Keratinocyte (primary cell): ENCODE results near the gene KCNMA1. TPM values are rescaled to one million over a fixed set of nuclear protein-coding genes. Genes with fewer than 3 reads are reported as not detected.

Source experiments
- DNase-seq: peaks from one replicate; pipeline ENCODE4 v3.0.0-alpha.2; 2011; ENCODE audit warnings: low read depth, missing footprints, low spot score
- FAIRE-seq: peaks from 2 replicates; lab custom pipeline; 2011; peaks lifted over from hg19 to GRCh38; lab: Jason Lieb, UNC
- H2AFZ ChIP-seq: 2 replicates; pipeline ENCODE4 v1.6.0; 2012; ENCODE audit warnings: low read length, control low read depth, inconsistent platforms; ENCODE audit not compliant: control insufficient read depth
- H3K27ac ChIP-seq: 2 replicates; pipeline ENCODE4 v1.5.1; 2011; ENCODE audit warnings: low read length; ENCODE audit not compliant: control insufficient read depth, insufficient read depth
- H3K27me3 ChIP-seq: 3 replicates; pipeline ENCODE4 v1.6.0; 2011; ENCODE audit warnings: low read length; ENCODE audit not compliant: control insufficient read depth, insufficient read depth; ENCODE audit errors: extremely low read depth
- H3K36me3 ChIP-seq, 2 experiments: 2 replicates in 1 of 2; 3 replicates in 1 of 2; pipeline ENCODE4 v1.5.1; 2011; ENCODE audit warnings: low read length in 2 of 2, mild to moderate bottlenecking in 1 of 2; ENCODE audit not compliant: control insufficient read depth in 2 of 2, insufficient read depth in 2 of 2; ENCODE audit errors: extremely low read depth in 1 of 2
- H3K4me1 ChIP-seq: 3 replicates; pipeline ENCODE4 v1.5.1; 2011; ENCODE audit warnings: low read length; ENCODE audit not compliant: control insufficient read depth, insufficient read depth; ENCODE audit errors: extremely low read depth
- H3K4me2 ChIP-seq: 3 replicates; pipeline ENCODE4 v1.6.0; 2011; ENCODE audit warnings: low read depth, low read length; ENCODE audit not compliant: control insufficient read depth, insufficient read depth; ENCODE audit errors: extremely low read depth
- H3K4me3 ChIP-seq, 3 experiments: fragments of 200-600 bp in 1 of 3; sonication (generic) in 1 of 3; 2 replicates in 2 of 3; 3 replicates in 1 of 3; pipeline ENCODE4 v1.5.1; 2011 to 2016; ENCODE audit warnings: low read length in 3 of 3, mild to moderate bottlenecking in 3 of 3, control low read depth in 2 of 3, inconsistent platforms in 1 of 3, low read depth in 1 of 3, mixed read lengths in 1 of 3, mixed run types in 1 of 3, moderate library complexity in 1 of 3; ENCODE audit not compliant: control insufficient read depth in 2 of 3, insufficient read depth in 2 of 3; ENCODE audit errors: extremely low read depth in 1 of 3
- H3K79me2 ChIP-seq: 2 replicates; pipeline ENCODE4 v1.6.0; 2012; ENCODE audit warnings: low read length; ENCODE audit not compliant: control insufficient read depth, insufficient read depth
- H3K9ac ChIP-seq: 3 replicates; pipeline ENCODE4 v1.6.0; 2011; ENCODE audit warnings: low read length; ENCODE audit not compliant: control insufficient read depth, insufficient read depth; ENCODE audit errors: extremely low read depth
- H3K9me1 ChIP-seq: 3 replicates; pipeline ENCODE4 v1.6.0; 2011; ENCODE audit warnings: low read length; ENCODE audit not compliant: control insufficient read depth, insufficient read depth; ENCODE audit errors: extremely low read depth
- H3K9me3 ChIP-seq: 2 replicates; pipeline ENCODE4 v1.5.1; 2012; ENCODE audit warnings: low read depth, low read length; ENCODE audit not compliant: control insufficient read depth
- H4K20me1 ChIP-seq: 3 replicates; pipeline ENCODE4 v1.6.0; 2011; ENCODE audit warnings: low read length; ENCODE audit not compliant: control insufficient read depth, insufficient read depth; ENCODE audit errors: extremely low read depth
- CTCF ChIP-seq, 3 experiments: IDR thresholded peaks in 1 of 3; conservative IDR thresholded peaks in 1 of 3; optimal IDR thresholded peaks in 1 of 3; 2 replicates in 2 of 3; 3 replicates in 1 of 3; pipeline versions ENCODE3 to v1.5.1; 2011; ENCODE audit warnings: low read length in 3 of 3, mild to moderate bottlenecking in 3 of 3, moderate library complexity in 2 of 3, control low read depth in 1 of 3, inconsistent platforms in 1 of 3; ENCODE audit not compliant: insufficient read depth in 2 of 3; ENCODE audit errors: extremely low read depth in 1 of 3
- EZH2 ChIP-seq: IDR thresholded peaks from one replicate; pipeline ENCODE4 v1.6.1; 2012; ENCODE audit warnings: inconsistent platforms, mild to moderate bottlenecking, low read length, moderate library complexity
- dilution Hi-C: fragments of 300-500 bp; cut with MboI; formaldehyde crosslinking; loops from one replicate; pipeline ENCODE4 v1.7.0; 2020; ENCODE audit warnings: low sequenced_read_pairs; ENCODE audit not compliant: extremely low pct_ligation_motif_present
- polyA plus RNA-seq, 5 experiments: library from polyadenylated mRNA; depleted of rRNA in 3 of 5; stranded (reverse) in 3 of 5; stranded (forward) in 1 of 5; unstranded in 1 of 5; fragments of >200 nt; gene quantifications; 1 replicate in 1 of 5; 2 replicates in 3 of 5; 3 replicates in 1 of 5; pipeline versions ENCODE4 v1.2.1 to v1.2.3, GENCODE V29; 2011 to 2012; ENCODE audit warnings: missing spikeins in 2 of 5, low read depth in 1 of 5, low replicate concordance in 1 of 5

KCNMA1 gene
- polyA plus RNA-seq, 1 donor (not counting 4 experiments of a cell fraction or from before 2014, with no cell fraction given), result 6.3 TPM

DNA sequence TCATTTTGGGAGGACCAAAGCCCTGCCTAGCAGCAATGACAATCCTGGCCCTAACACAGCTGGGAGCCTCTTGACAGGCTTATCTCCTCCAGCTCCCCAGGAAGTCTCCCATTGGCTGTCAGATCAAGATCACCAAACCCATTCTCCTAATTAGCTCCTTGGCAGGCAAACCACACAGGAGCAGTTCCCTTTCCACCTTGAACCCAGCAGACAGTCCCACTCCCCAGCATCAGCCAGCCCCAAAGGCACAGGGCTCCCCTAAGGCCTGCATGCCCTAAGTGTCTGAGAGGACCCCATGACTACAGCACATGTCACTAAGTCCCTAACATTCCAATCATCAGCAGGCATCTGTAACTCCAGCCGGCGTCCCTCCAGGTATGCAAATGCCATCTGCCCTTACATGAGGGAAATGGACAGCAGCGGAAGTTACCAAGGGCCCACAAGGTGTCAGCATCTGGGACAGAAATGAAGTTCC is 348.5 kb downstream of the KCNMA1 start:
- DNase-seq (no peak), FAIRE-seq (no peak)
- Histone ChIP-seq H4K20me1 (no peaks in the 10 kb centered on the region), H3K36me3 (no peaks in the 10 kb centered on the region), H3K27ac (no peak overlapping the region), H3K9me3 (no peaks in the 10 kb centered on the region), H3K9ac (no peak overlapping the region), H3K4me3 (no peak overlapping the region), H3K27me3 (no peaks in the 10 kb centered on the region), H3K79me2 (no peaks in the 10 kb centered on the region), H3K4me2 (no peak overlapping the region), H3K9me1 (no peaks in the 10 kb centered on the region), H2AFZ (no peak overlapping the region), H3K4me1 (peaks cover 26% of the 10 kb centered on the region)
- TF ChIP-seq EZH2 (no peak), CTCF (optimal IDR thresholded peaks at IDR 0.05 in 1 of 3, IDR thresholded peaks at IDR 0.05 in 1 of 3, conservative IDR thresholded peaks at IDR 0.05 in 1 of 3; ENCODE audit: extremely low read depth in 1 of 3, insufficient read depth in 2 of 3, low read length in 3 of 3) (no peak)
- dilution Hi-C loops, result no loop called here

DNA sequence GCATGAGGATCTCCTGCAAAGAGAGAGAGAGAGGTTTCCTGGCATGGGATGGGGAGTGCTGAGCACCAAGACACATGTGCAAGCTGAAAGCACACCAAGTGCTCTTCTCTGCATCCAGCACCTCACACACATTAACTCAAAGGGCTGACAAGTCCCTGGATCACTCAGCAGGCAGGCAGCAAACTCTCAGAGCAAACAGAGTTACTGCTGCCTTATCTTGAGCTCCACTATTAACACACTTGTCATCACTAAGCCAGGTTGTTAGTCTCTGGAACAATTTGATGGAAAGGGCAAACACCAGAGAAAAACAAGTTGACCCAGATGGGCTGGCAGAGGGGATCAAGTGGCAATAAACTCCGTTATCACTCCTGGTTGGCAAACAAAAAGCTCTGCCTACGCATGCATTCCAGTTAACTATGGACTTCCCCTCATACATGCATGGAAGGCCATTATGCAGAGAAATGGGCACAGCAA is 349.9 kb downstream of the KCNMA1 start:
- Histone ChIP-seq H3K4me2 (no peak overlapping the region), H3K36me3 (no peaks in the 10 kb centered on the region), H3K79me2 (no peaks in the 10 kb centered on the region), H4K20me1 (no peaks in the 10 kb centered on the region), H3K4me3 (no peak overlapping the region), H3K4me1 (peaks cover 25% of the 10 kb centered on the region), H3K27me3 (no peaks in the 10 kb centered on the region), H2AFZ (no peak overlapping the region), H3K9ac (no peak overlapping the region), H3K9me1 (no peaks in the 10 kb centered on the region), H3K9me3 (no peaks in the 10 kb centered on the region), H3K27ac (no peak overlapping the region)
- no peak for DNase-seq
- TF ChIP-seq CTCF (optimal IDR thresholded peaks at IDR 0.05 in 1 of 3, IDR thresholded peaks at IDR 0.05 in 1 of 3, conservative IDR thresholded peaks at IDR 0.05 in 1 of 3; ENCODE audit: extremely low read depth in 1 of 3, insufficient read depth in 2 of 3, low read length in 3 of 3), result no peak
- no peak for TF ChIP-seq EZH2
- dilution Hi-C loops, result no loop called here
- no peak for FAIRE-seq
